NCI-H226 (cell line): ENCODE data around the gene PTPRG.

ENCODE experiments used
- DNase-seq: peaks from one replicate; pipeline ENCODE4 v3.0.0-alpha.2; 2015

The PTPRG gene

DNA sequence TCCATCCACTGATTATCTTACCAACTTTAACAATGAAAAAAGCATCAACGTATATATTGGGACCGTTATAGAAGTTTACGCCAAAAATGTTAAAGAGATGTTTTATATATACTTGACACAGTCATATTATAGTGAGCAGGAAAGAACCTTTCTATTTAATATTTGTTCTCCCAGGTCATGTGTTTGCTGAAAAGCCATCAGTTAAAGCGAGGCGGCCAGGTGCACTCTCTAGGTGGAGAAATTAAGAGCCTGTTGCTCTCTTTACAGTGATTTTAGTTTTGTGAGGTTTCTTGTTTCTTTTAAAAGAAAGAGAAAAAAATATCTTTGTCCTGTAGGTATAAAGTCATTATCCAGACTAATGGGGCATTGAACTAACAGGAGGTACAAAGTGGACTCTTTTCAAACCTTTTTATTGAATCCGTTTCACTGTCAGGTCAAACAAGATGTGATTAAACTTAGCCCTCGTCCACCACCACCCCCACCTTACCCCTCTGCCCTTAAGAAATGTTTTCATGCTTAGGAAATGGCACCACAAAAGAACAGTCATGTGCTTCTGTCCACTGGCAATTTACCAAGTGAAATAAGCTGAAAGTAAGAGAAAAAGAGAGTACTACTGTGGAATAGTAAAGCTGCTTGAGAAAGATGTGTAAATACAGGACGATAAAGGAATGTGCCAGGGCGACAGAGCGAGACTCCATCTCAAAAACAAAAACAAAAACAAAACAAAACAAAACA lies 279.9 kb downstream of the PTPRG start:
- no peak for DNase-seq

GRCh38 chr3:61841988-61842387 lies 280.6 kb downstream of the PTPRG start:
- DNase-seq: no peak

DNA sequence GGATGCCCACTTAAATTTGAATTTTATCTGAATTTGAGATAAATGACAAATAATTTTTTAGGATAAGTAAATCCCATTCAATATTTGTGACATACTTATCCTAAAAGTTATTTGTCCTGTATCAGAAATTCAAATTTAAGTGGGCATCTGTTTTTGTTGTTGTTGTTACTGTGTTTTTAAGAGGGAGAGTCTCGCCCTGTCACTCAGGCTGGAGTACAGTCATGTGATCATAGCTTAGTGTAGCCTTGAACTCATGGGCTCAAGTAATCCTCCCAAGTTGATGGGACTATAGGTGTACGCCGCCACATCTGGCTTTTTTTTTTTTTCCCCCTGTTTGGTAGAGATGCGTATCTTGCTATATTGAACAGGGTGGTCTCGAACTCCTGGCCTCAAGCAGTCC lies 283.0 kb downstream of the PTPRG start:
- DNase-seq: no peak

DNA sequence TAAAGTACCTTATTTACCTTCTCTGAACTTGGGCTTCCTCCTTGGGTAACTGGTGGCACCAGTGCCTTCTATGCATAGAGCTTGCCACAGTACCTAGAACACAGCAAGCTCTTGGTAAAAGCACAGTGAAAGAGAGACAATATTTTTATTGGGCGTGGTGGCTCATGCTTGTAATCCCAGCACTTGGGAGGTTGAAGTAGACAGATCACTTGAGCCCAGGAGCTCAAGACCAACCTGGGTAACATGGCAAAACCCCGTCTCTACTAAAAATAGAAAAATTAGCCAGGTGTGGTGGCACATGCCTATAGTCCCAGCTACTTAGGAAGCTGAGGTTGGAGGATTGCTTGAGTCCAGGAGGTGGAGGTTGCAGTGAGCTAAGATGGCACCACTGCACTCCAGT lies 285.1 kb downstream of the PTPRG start:
- no peak for DNase-seq

- no peak for DNase-seq
These were observed 286.6 kb downstream of the PTPRG start for GRCh38 chr3:61847784-61848462.

DNA sequence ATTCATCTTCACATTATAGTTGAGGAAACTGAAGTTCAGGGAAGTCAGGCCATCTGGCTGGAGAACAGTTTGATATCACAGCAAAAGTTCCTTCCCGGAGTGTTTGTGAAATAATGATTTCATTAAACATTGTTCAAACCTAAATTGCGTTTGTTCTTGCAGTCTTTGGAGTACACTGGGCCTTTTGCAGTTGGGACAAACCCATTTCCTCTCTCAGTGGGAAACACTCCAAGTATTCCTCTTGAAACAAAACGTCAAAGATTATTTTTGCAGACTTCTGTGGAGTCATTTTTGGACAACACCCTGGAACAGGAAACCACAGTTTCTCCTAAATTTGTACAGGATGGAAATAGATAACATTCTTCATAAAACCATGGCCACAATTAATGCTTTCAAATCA lies 287.5 kb downstream of the PTPRG start:
- DNase-seq: peak; percentile 20

GRCh38 chr3:61853912-61854311 lies 292.5 kb downstream of the PTPRG start:
- no peak for DNase-seq

DNA sequence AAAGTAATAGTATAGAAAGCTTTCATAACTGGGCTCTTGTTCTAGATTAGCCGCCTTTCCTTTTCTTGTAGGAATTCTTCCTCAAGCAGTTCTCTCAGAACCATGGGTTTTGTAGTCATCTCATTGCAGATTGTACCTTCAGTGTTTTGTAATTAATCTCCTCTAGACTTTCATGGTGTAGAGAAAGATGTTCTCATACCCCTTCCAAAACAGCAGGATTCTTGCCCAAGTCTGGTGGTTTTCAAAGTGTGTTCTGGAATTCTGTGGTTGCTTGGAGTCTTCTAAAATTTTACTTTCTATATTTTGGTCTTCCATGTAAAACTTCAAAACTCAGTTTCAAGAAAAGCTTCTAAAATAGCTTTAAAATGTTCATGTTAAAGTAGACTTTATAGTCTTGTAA lies 293.8 kb downstream of the PTPRG start:
- no peak for DNase-seq

DNA sequence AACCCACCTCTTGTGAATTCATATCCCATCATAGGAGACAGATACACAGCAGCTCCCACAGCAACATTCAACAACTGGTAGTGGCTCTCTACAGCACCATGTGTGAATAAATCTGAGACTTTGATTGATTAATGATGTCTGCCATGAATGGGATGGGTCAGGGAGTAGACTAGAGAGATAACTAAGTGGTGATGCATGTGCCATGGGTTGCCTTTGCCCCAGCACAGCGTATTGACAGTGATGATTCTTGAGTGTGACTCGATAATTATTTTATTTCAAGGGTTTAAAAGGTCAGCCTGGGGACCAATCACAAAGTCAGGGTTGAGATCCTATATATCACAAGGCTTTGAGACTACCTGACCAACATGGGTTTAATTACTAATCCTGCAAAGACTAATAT lies 295.9 kb downstream of the PTPRG start:
- DNase-seq: no peak

GRCh38 chr3:61858054-61858453 lies 296.7 kb downstream of the PTPRG start:
- no peak for DNase-seq

DNA sequence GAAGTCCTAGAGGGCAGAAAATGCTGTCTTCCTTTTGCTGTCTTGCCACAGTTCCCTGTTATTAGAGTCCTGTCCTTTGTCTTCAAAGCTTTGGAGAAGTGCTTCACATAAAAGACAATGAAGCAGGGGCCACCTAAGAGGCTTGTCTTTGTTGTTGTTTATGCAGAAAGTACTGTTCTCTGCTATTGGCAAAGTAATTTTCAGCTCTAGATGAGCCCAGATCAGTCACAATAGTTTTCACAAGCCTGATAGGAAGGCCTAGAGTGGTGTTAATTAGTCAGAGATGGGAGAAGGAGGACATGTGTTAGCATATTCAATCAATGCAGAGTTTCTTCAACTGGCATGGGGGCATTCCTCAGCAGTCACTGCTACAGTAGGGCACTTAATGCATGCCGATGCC lies 300.0 kb downstream of the PTPRG start:
- DNase-seq: no peak

DNA sequence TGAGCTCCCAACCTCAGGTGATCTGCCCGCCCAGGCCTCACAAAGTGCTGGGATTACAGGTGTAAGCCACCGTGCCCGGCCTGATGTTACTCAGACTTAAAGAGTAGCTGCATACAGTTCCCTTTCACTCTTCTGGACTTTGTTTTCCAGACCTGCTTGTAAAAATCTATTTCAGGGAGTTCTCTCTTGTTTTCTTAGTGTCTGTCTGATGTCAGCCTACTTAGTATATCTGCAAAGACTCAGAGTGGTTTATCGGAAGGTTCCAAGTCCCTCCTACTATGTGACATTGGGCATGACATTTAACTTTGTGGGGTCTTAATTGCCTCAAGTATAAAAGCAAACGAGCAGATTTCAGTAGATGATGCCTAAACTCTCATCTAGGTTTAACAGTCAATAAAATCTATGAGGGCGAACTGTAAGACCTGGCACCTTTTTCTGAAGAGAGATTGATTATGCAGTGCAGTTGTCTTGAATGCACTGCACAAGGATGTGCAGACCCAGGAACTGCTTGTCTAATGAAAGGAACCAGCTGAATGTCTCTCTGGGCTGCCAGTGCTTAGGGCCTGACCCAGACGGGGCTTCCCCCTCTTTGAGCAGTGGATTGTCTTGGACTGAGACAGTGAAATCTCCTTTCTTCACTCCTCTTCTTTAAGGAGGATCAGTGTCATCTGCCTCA lies 301.4 kb downstream of the PTPRG start:
- no peak for DNase-seq

GRCh38 chr3:61863579-61863978 lies 302.2 kb downstream of the PTPRG start:
- no peak for DNase-seq

GRCh38 chr3:61864886-61865285 lies 303.5 kb downstream of the PTPRG start:
- DNase-seq: peak; percentile 18

GRCh38 chr3:61865466-61866152 lies 304.2 kb downstream of the PTPRG start:
- DNase-seq: no peak

GRCh38 chr3:61866153-61866542 lies 304.8 kb downstream of the PTPRG start:
- no peak for DNase-seq

GRCh38 chr3:61866961-61867461 lies 305.6 kb downstream of the PTPRG start:
- no peak for DNase-seq

- no peak for DNase-seq
These were observed 307.1 kb downstream of the PTPRG start for GRCh38 chr3:61868499-61868898.

- no peak for DNase-seq
These were observed 308.0 kb downstream of the PTPRG start for GRCh38 chr3:61869371-61869770.

DNA sequence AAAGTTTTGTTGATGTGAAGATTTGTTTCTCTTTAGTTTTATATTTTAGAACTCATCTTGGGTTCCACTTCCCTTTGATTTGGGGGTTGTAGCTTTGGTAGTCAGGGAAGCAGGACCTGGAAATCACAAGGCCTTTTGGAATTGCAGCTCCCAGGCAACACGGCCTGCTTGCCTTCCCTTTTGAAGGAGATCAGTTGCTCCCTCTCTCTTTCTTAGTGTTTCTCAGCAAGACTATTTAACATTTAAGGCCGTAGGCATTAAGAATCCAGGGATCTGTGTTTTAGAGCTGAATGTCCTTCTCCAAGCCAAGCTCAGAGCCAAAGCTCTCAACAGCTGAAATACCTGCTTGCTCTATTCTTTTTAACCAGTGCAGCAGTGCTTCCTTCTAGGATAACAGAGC lies 310.3 kb downstream of the PTPRG start:
- no peak for DNase-seq

DNA sequence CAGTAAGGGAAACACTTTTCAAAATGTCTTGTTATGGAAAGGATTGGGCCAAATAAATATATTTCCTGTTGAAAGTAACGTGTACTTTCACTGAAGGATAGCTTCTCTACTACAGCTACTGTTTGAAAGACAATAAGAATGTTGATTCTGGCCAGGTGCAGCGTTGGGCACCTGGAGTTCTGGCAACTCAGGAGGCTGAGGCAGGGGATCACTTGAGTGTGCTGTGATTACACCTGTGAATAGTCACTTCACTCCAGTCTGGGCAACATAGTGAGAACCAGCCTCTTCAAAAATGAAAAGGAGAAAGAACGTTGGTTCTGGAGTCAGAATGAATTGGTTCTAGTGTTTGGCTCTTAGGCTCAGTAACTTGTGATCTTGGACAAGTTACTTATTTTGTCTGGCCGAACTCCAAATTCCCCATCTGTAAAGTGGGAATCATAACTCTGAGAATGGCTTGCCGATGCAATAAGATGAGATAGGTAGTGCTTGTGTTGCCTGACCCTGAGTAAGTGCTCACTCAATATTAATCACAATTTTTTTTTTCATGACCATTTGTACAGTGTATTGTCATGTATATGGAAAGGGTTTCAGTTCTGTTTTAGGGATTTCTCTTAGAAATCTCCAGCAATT lies 310.8 kb downstream of the PTPRG start:
- DNase-seq: no peak

GRCh38 chr3:61875046-61875844 lies 313.9 kb downstream of the PTPRG start:
- DNase-seq: no peak
